ENCODE data around the gene DPP10. TPM values are rescaled to one million over a fixed set of nuclear protein-coding genes. Genes with fewer than 3 reads are reported as not detected.
"Not testable (repeated sequence)": the region's sequence is repeated elsewhere in the genome, so short reads cannot be mapped to it uniquely, and the experiment has no call there.

Gene DPP10
- 10 to 100 TPM; 11.5 to 24.1 (median 15.6) TPM for polyA plus RNA-seq (ENCODE audit: insufficient read length in 4 of 4)

- DNase-seq (ENCODE audit: low read depth in 4 of 4, low spot score in 3 of 4) = peak; percentile 29 to 63 (median 52)
Observed at GRCh38 chr2:114442510-114442909, at the start of gene DPP10. DPP10 (plus strand) TSS chr2:114442641.

GRCh38 chr2:114400890-114401289 is 41.6 kb upstream of the DPP10 start:
- no peak for DNase-seq (ENCODE audit: low read depth in 4 of 4, low spot score in 3 of 4)

GRCh38 chr2:114405247-114406116 is 37.0 kb upstream of the DPP10 start:
- no peak for DNase-seq (ENCODE audit: low read depth in 4 of 4, low spot score in 3 of 4)

- DNase-seq (ENCODE audit: low read depth in 4 of 4, low spot score in 3 of 4) = no peak
Observed at GRCh38 chr2:114406347-114406746, 36.1 kb upstream of the DPP10 start.

- not testable (repeated sequence) for DNase-seq (ENCODE audit: low read depth in 4 of 4, low spot score in 3 of 4)
Observed at GRCh38 chr2:114407353-114407752, 35.1 kb upstream of the DPP10 start.

- DNase-seq (ENCODE audit: low read depth in 4 of 4, low spot score in 3 of 4) = no peak
Observed at GRCh38 chr2:114421781-114422180, 20.7 kb upstream of the DPP10 start.

- no peak for DNase-seq (ENCODE audit: low read depth in 4 of 4, low spot score in 3 of 4)
Observed at GRCh38 chr2:114424699-114425098, 17.7 kb upstream of the DPP10 start.

- DNase-seq (ENCODE audit: low read depth in 4 of 4, low spot score in 3 of 4) = no peak
Observed at GRCh38 chr2:114426756-114427155, 15.7 kb upstream of the DPP10 start.

- DNase-seq (ENCODE audit: low read depth in 4 of 4, low spot score in 3 of 4) = no peak
Observed at GRCh38 chr2:114436329-114436728, 6.1 kb upstream of the DPP10 start.

- DNase-seq (ENCODE audit: low read depth in 4 of 4, low spot score in 3 of 4) = no peak
Observed at GRCh38 chr2:114446571-114446970, 4.1 kb downstream of the DPP10 start.

GRCh38 chr2:114450639-114451038 is 8.2 kb downstream of the DPP10 start:
- no peak for DNase-seq (ENCODE audit: low read depth in 4 of 4, low spot score in 3 of 4)

GRCh38 chr2:114456566-114456965 is 14.1 kb downstream of the DPP10 start:
- no peak for DNase-seq (ENCODE audit: low read depth in 4 of 4, low spot score in 3 of 4)

- no peak for DNase-seq (ENCODE audit: low read depth in 4 of 4, low spot score in 3 of 4)
Observed at GRCh38 chr2:114457956-114458355, 15.5 kb downstream of the DPP10 start.

GRCh38 chr2:114461116-114461515 is 18.7 kb downstream of the DPP10 start:
- DNase-seq (ENCODE audit: low read depth in 4 of 4, low spot score in 3 of 4) = no peak

GRCh38 chr2:114464961-114465706 is 22.7 kb downstream of the DPP10 start:
- no peak for DNase-seq (ENCODE audit: low read depth in 4 of 4, low spot score in 3 of 4)

- DNase-seq (ENCODE audit: low read depth in 4 of 4, low spot score in 3 of 4) = no peak
Observed at GRCh38 chr2:114468343-114468742, 25.9 kb downstream of the DPP10 start.

- DNase-seq (ENCODE audit: low read depth in 4 of 4, low spot score in 3 of 4) = no peak
Observed at GRCh38 chr2:114472246-114472645, 29.8 kb downstream of the DPP10 start.

GRCh38 chr2:114472726-114473125 is 30.3 kb downstream of the DPP10 start:
- DNase-seq (ENCODE audit: low read depth in 4 of 4, low spot score in 3 of 4) = no peak

- DNase-seq (ENCODE audit: low read depth in 4 of 4, low spot score in 3 of 4) = no peak
Observed at GRCh38 chr2:114488841-114489530, 46.5 kb downstream of the DPP10 start.

GRCh38 chr2:114495046-114495445 is 52.6 kb downstream of the DPP10 start:
- no peak for DNase-seq (ENCODE audit: low read depth in 4 of 4, low spot score in 3 of 4)

GRCh38 chr2:114496959-114497358 is 54.5 kb downstream of the DPP10 start:
- no peak for DNase-seq (ENCODE audit: low read depth in 4 of 4, low spot score in 3 of 4)
